BE2C (cell line): ENCODE results near the gene CCDC50.

Experiments
- DNase-seq: peaks from one replicate; pipeline ENCODE4 v3.0.0-alpha.2; 2020
- H3K27me3 ChIP-seq: fragments of 250-450 bp; sonication (Bioruptor Pico); 2 replicates; pipeline ENCODE4 v1.5.1; 2020; ENCODE audit warnings: mild to moderate bottlenecking
- H3K36me3 ChIP-seq: fragments of 250-450 bp; sonication (Bioruptor Pico); 2 replicates; pipeline ENCODE4 v1.5.1; 2020; ENCODE audit warnings: mild to moderate bottlenecking
- H3K4me1 ChIP-seq: fragments of 250-450 bp; sonication (Bioruptor Pico); 2 replicates; pipeline ENCODE4 v1.5.1; 2020
- H3K4me3 ChIP-seq: 2 replicates; pipeline ENCODE4 v1.5.1; 2011; ENCODE audit warnings: low read depth, low read length
- H3K9me3 ChIP-seq: fragments of 250-450 bp; sonication (Bioruptor Pico); 2 replicates; pipeline ENCODE4 v1.5.1; 2020
- TF ChIP-seq, protein P1 (sequence below): IDR thresholded peaks from 2 replicates; pipeline ENCODE4 v1.5.1; 2012; ENCODE audit warnings: mild to moderate bottlenecking, low read depth, low read length

The CCDC50 gene

GRCh38 chr3:191340966-191341365, 11.8 kb downstream of the CCDC50 start:
- Histone ChIP-seq H3K27me3 (no peaks in the 10 kb centered on the region), H3K9me3 (no peaks in the 10 kb centered on the region), H3K4me3 (no peak overlapping the region), H3K4me1 (no peaks in the 10 kb centered on the region), H3K36me3 (no peaks in the 10 kb centered on the region)
- DNase-seq: no peak
- TF ChIP-seq, protein P1, sequence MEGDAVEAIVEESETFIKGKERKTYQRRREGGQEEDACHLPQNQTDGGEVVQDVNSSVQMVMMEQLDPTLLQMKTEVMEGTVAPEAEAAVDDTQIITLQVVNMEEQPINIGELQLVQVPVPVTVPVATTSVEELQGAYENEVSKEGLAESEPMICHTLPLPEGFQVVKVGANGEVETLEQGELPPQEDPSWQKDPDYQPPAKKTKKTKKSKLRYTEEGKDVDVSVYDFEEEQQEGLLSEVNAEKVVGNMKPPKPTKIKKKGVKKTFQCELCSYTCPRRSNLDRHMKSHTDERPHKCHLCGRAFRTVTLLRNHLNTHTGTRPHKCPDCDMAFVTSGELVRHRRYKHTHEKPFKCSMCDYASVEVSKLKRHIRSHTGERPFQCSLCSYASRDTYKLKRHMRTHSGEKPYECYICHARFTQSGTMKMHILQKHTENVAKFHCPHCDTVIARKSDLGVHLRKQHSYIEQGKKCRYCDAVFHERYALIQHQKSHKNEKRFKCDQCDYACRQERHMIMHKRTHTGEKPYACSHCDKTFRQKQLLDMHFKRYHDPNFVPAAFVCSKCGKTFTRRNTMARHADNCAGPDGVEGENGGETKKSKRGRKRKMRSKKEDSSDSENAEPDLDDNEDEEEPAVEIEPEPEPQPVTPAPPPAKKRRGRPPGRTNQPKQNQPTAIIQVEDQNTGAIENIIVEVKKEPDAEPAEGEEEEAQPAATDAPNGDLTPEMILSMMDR: no peak

DNA sequence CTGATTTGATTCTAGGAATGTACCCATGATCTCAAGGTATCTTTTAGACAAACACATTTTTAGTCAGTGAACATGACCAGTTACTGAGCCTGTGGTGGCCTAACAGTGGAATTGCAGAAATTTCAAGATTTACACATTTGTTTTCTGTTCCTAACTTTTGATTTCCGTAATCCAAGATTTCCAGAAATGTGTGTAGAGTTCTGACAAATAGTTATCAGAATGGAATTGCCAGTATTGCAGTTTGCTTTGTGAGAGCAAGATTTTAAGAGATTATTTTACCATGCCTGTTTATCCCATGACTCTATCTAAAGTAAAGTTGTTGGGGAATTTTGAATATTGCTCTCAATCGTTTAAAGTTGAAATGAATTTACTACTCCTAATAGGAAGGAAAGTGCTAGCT, 12.8 kb downstream of the CCDC50 start:
- TF ChIP-seq, protein P1: no peak
- no peak for DNase-seq
- H3K4me1 ChIP-seq: no peaks in the 10 kb centered on the region
- no peaks in the 10 kb centered on the region for H3K9me3 ChIP-seq
- no peak overlapping the region for H3K4me3 ChIP-seq
- H3K27me3 ChIP-seq: no peaks in the 10 kb centered on the region
- H3K36me3 ChIP-seq: no peaks in the 10 kb centered on the region

- H3K4me1 ChIP-seq: no peaks in the 10 kb centered on the region
- H3K36me3 ChIP-seq: no peaks in the 10 kb centered on the region
- no peak overlapping the region for H3K4me3 ChIP-seq
- TF ChIP-seq, protein P1: no peak
- no peaks in the 10 kb centered on the region for H3K27me3 ChIP-seq
- no peaks in the 10 kb centered on the region for H3K9me3 ChIP-seq
- DNase-seq: no peak
Measured at GRCh38 chr3:191342411-191342810, 13.2 kb downstream of the CCDC50 start.

DNA sequence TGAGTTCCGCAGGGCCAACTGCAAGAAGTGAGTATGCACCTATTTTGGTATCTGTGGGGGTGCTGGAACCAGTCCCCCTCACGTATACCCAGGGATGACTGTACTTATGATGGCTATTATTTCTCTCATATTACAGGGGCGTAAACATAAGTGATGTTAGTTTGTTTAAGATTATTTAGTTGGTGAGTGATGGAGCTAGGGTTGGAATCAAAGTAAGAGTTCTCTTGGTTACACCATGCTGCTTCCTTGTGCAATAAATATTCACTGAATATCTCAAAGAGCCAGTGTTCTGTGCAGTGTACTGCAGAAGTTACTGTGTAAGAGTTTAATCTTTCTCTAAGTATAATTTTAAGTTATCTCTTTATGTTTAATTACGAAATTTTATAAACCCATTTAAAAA, 13.9 kb downstream of the CCDC50 start:
- TF ChIP-seq, protein P1: no peak
- Histone ChIP-seq H3K36me3 (no peaks in the 10 kb centered on the region), H3K9me3 (no peaks in the 10 kb centered on the region), H3K4me3 (no peak overlapping the region), H3K4me1 (no peaks in the 10 kb centered on the region), H3K27me3 (no peaks in the 10 kb centered on the region)
- no peak for DNase-seq

GRCh38 chr3:191343913-191344312, 14.7 kb downstream of the CCDC50 start:
- H3K36me3 ChIP-seq: no peaks in the 10 kb centered on the region
- TF ChIP-seq, protein P1: no peak
- H3K9me3 ChIP-seq: no peaks in the 10 kb centered on the region
- H3K27me3 ChIP-seq: no peaks in the 10 kb centered on the region
- no peaks in the 10 kb centered on the region for H3K4me1 ChIP-seq
- no peak for DNase-seq
- no peak overlapping the region for H3K4me3 ChIP-seq

GRCh38 chr3:191345334-191345733, 16.1 kb downstream of the CCDC50 start:
- H3K27me3 ChIP-seq: no peaks in the 10 kb centered on the region
- TF ChIP-seq, protein P1: no peak
- H3K4me1 ChIP-seq: no peaks in the 10 kb centered on the region
- H3K4me3 ChIP-seq: no peak overlapping the region
- DNase-seq: no peak
- H3K36me3 ChIP-seq: no peaks in the 10 kb centered on the region
- no peaks in the 10 kb centered on the region for H3K9me3 ChIP-seq
